HEK293 (cell line): Measurements from ENCODE around the gene USP36.

ENCODE experiments used
- CTCF ChIA-PET: fragments of 350-600 bp; formaldehyde crosslinking; extraction: SDS; loops from one replicate; lab custom pipeline; 2021; ENCODE audit warnings: antibody characterized with exemption; lab: Yijun Ruan, JAX
- POLR2A ChIA-PET: fragments of 300-600 bp; formaldehyde crosslinking; extraction: SDS; loops from one replicate; lab custom pipeline; 2020; ENCODE audit warnings: antibody characterized with exemption, inconsistent platforms; lab: Yijun Ruan, JAX
- H3K27ac ChIP-seq: fragments of 200-500 bp; sonication (Bioruptor generic); 2 replicates; pipeline ENCODE4 v1.5.1; 2014; ENCODE audit warnings: low read depth, low read length, control low read depth, inconsistent platforms; ENCODE audit errors: extremely low read depth
- H3K36me3 ChIP-seq, 2 experiments: fragments of 200-500 bp in 1 of 2; sonication (Bioruptor generic) in 1 of 2; 1 replicate in 1 of 2; 2 replicates in 1 of 2; pipeline ENCODE4 v1.5.1; 2014 to 2017; ENCODE audit warnings: inconsistent platforms in 2 of 2, low read length in 2 of 2; ENCODE audit not compliant: control insufficient read depth in 2 of 2, insufficient read depth in 1 of 2
- H3K4me1 ChIP-seq: fragments of 200-500 bp; sonication (Bioruptor generic); 2 replicates; pipeline ENCODE4 v1.5.1; 2014; ENCODE audit warnings: mild to moderate bottlenecking, low read length, inconsistent platforms; ENCODE audit not compliant: control insufficient read depth, insufficient read depth
- H3K4me3 ChIP-seq: 2 replicates; pipeline ENCODE4 v1.5.1; 2011; ENCODE audit warnings: low read depth, mild to moderate bottlenecking, control low read depth, low read length, moderate library complexity
- H3K9me3 ChIP-seq: fragments of 200-500 bp; sonication (Bioruptor generic); 2 replicates; pipeline ENCODE4 v1.5.1; 2014; ENCODE audit warnings: low read depth, low read length, inconsistent platforms; ENCODE audit not compliant: control insufficient read depth, insufficient read depth
- GFI1B ChIP-seq: fragments of 450-650 bp; formaldehyde crosslinking; IDR thresholded peaks from 2 replicates; pipeline ENCODE4 v1.5.1; 2016; ENCODE audit warnings: missing biosample characterization, missing genetic modification characterization
- KLF1 ChIP-seq: fragments of 450-650 bp; formaldehyde crosslinking; IDR thresholded peaks from 2 replicates; pipeline ENCODE4 v1.5.1; 2016; ENCODE audit warnings: missing biosample characterization, missing genetic modification characterization
- KLF9 ChIP-seq: fragments of 450-650 bp; formaldehyde crosslinking; IDR thresholded peaks from 2 replicates; pipeline ENCODE4 v1.5.1; 2016; ENCODE audit warnings: missing biosample characterization, missing genetic modification characterization, low read depth
- PRDM10 ChIP-seq: fragments of 450-650 bp; formaldehyde crosslinking; IDR thresholded peaks from 2 replicates; pipeline ENCODE4 v1.5.1; 2016; ENCODE audit warnings: missing biosample characterization, missing genetic modification characterization
- PRDM6 ChIP-seq: fragments of 450-650 bp; formaldehyde crosslinking; IDR thresholded peaks from 2 replicates; pipeline ENCODE4 v1.5.1; 2017; ENCODE audit warnings: missing biosample characterization, missing genetic modification characterization
- SCRT1 ChIP-seq: fragments of 450-650 bp; formaldehyde crosslinking; IDR thresholded peaks from 2 replicates; pipeline ENCODE4 v1.5.1; 2016; ENCODE audit warnings: missing biosample characterization, missing genetic modification characterization, borderline replicate concordance
- SETDB1 ChIP-seq: IDR thresholded peaks from one replicate; pipeline ENCODE4 v1.6.1; 2017; ENCODE audit warnings: mild to moderate bottlenecking, low read length, moderate library complexity, mixed read lengths; ENCODE audit not compliant: insufficient read length
- TSHZ1 ChIP-seq: fragments of 450-650 bp; formaldehyde crosslinking; IDR thresholded peaks from 2 replicates; pipeline ENCODE4 v1.5.1; 2016; ENCODE audit warnings: missing biosample characterization, missing genetic modification characterization, borderline replicate concordance
- ZNF223 ChIP-seq: fragments of 450-650 bp; formaldehyde crosslinking; IDR thresholded peaks from 2 replicates; pipeline ENCODE4 v1.5.1; 2016; ENCODE audit warnings: missing biosample characterization, missing genetic modification characterization
- ZNF248 ChIP-seq: fragments of 450-650 bp; formaldehyde crosslinking; IDR thresholded peaks from 2 replicates; pipeline ENCODE4 v1.5.1; 2017; ENCODE audit warnings: missing biosample characterization, missing genetic modification characterization
- ZNF266 ChIP-seq: fragments of 450-650 bp; formaldehyde crosslinking; IDR thresholded peaks from 2 replicates; pipeline ENCODE4 v1.5.1; 2016; ENCODE audit warnings: missing biosample characterization, missing genetic modification characterization, low read depth
- ZNF274 ChIP-seq, 2 experiments: fragments of 200-500 bp in 1 of 2; fragments of 450-650 bp in 1 of 2; sonication (Bioruptor generic) in 1 of 2; formaldehyde crosslinking in 1 of 2; IDR thresholded peaks; 2 replicates each; pipeline versions ENCODE4 v1.5.1 to v1.6.1; 2014 to 2016; ENCODE audit warnings: borderline replicate concordance in 1 of 2, inconsistent platforms in 1 of 2, low read length in 1 of 2, missing biosample characterization in 1 of 2, missing genetic modification characterization in 1 of 2
- ZNF350 ChIP-seq: fragments of 450-650 bp; formaldehyde crosslinking; IDR thresholded peaks from 2 replicates; pipeline ENCODE4 v1.5.0; 2017; ENCODE audit warnings: missing biosample characterization, mild to moderate bottlenecking, missing genetic modification characterization
- ZNF529 ChIP-seq: fragments of 450-650 bp; formaldehyde crosslinking; IDR thresholded peaks from 2 replicates; pipeline ENCODE4 v1.5.1; 2017; ENCODE audit warnings: missing genetic modification characterization, missing biosample characterization; ENCODE audit not compliant: insufficient replicate concordance
- ZNF561 ChIP-seq: fragments of 450-650 bp; IDR thresholded peaks from 2 replicates; pipeline ENCODE4 v1.5.1; 2018; ENCODE audit warnings: missing biosample characterization, missing genetic modification characterization, borderline replicate concordance
- ZNF626 ChIP-seq: fragments of 450-650 bp; sonication (Bioruptor Pico); formaldehyde crosslinking; IDR thresholded peaks from 2 replicates; pipeline ENCODE4 v1.5.1; 2018; ENCODE audit warnings: missing biosample characterization, missing genetic modification characterization, inconsistent platforms
- ZNF677 ChIP-seq: fragments of 450-650 bp; IDR thresholded peaks from 2 replicates; pipeline ENCODE4 v1.5.0; 2018; ENCODE audit warnings: missing biosample characterization, mild to moderate bottlenecking, missing genetic modification characterization, moderate library complexity
- ZNF707 ChIP-seq: fragments of 450-650 bp; formaldehyde crosslinking; IDR thresholded peaks from 2 replicates; pipeline ENCODE4 v1.5.1; 2016; ENCODE audit warnings: missing biosample characterization, missing genetic modification characterization
- ZNF843 ChIP-seq: fragments of 450-650 bp; formaldehyde crosslinking; IDR thresholded peaks from 2 replicates; pipeline ENCODE4 v1.5.1; 2016; ENCODE audit warnings: missing biosample characterization, missing genetic modification characterization

USP36 gene

GRCh38 chr17:78885956-78886355 is 45.3 kb upstream of the USP36 start:
- CTCF ChIA-PET: interaction anchor here (0.7 kb wide), 1 partner anchor 21 kb away, joined by 5 read pairs; no protein-coding TSS in a partner anchor
- POLR2A ChIA-PET: interaction anchor here (0.6 to 0.8 kb wide), 2 partner anchors 11 to 35 kb away, joined by 3 to 4 read pairs; no protein-coding TSS in a partner anchor
- H3K4me3 ChIP-seq: no peak overlapping the region
- no peak for TF ChIP-seq ZNF223 (tag by site-specific recombination)
- TF ChIP-seq ZNF274 (IDR thresholded peaks at IDR 0.05; ENCODE audit: low read length): no peak
- TF ChIP-seq ZNF274 (tag by site-specific recombination; IDR thresholded peaks at IDR 0.05; ENCODE audit: borderline replicate concordance): no peak
- no peak for TF ChIP-seq ZNF843 (tag by site-specific recombination)
- TF ChIP-seq ZNF266 (tag by site-specific recombination): no peak
- TF ChIP-seq ZNF707 (tag by site-specific recombination): no peak
- no peak for TF ChIP-seq SETDB1
- no peaks in the 10 kb centered on the region for H3K9me3 ChIP-seq
- no peak overlapping the region for H3K27ac ChIP-seq
- H3K36me3 ChIP-seq: no peaks in the 10 kb centered on the region
- H3K4me1 ChIP-seq: no peaks in the 10 kb centered on the region

- TF ChIP-seq KLF9 (no peak), ZNF677 (tag by site-specific recombination) (no peak), ZNF248 (tag by site-specific recombination) (no peak), KLF1 (no peak), SCRT1 (tag by site-specific recombination) (no peak), ZNF626 (tag by site-specific recombination) (no peak)
- POLR2A ChIA-PET: interaction anchor here (0.6 to 0.8 kb wide), 2 partner anchors 10 to 34 kb away, joined by 3 to 4 read pairs; no protein-coding TSS in a partner anchor
- H3K4me1 ChIP-seq: no peaks in the 10 kb centered on the region
- H3K4me3 ChIP-seq: no peak overlapping the region
- H3K27ac ChIP-seq: no peak overlapping the region
- no peaks in the 10 kb centered on the region for H3K9me3 ChIP-seq
- H3K36me3 ChIP-seq: no peaks in the 10 kb centered on the region
- CTCF ChIA-PET: interaction anchor here (1.7 kb wide), 1 partner anchor 19 kb away, joined by 7 read pairs; no protein-coding TSS in a partner anchor
Observed at GRCh38 chr17:78884876-78885667, 44.5 kb upstream of the USP36 start.

- Histone ChIP-seq H3K9me3 (no peaks in the 10 kb centered on the region), H3K27ac (no peak overlapping the region), H3K36me3 (no peaks in the 10 kb centered on the region), H3K4me3 (no peak overlapping the region), H3K4me1 (0 out of 2 replicates have a peak, but pooled peaks cover 2% of the 10 kb centered on the region)
- ChIA-PET POLR2A (interaction anchor here (1.0 kb wide), 2 partner anchors 11 to 87 kb away, joined by 3 read pairs; no protein-coding TSS in a partner anchor), CTCF (interaction anchor here (0.6 to 1.7 kb wide), 2 partner anchors 19 to 69 kb away, joined by 4 to 7 read pairs; no protein-coding TSS in a partner anchor)
- TF ChIP-seq TSHZ1 (tag by site-specific recombination) (no peak), ZNF561 (tag by site-specific recombination) (no peak), GFI1B (no peak), PRDM6 (tag by site-specific recombination) (no peak), ZNF350 (tag by site-specific recombination) (no peak), PRDM10 (tag by site-specific recombination) (no peak), ZNF529 (tag by site-specific recombination) (no peak)
Observed at GRCh38 chr17:78884148-78884825, 43.7 kb upstream of the USP36 start.
